Stomach (tissue), 9 donors: ENCODE measurements around the gene C11orf91. TPM values are rescaled to one million over a fixed set of nuclear protein-coding genes. Genes with fewer than 3 reads are reported as not detected.
"Not testable (repeated sequence)": the region's sequence is repeated elsewhere in the genome, so short reads cannot be mapped to it uniquely, and the experiment has no call there.

Source experiments
- DNase-seq, 2 donors: peaks; one replicate each; pipeline versions ENCODE4 v3.0.0 to v3.0.0-alpha.2; 2013 to 2019
- H3K27ac ChIP-seq, 5 donors: fragments of 200-600 bp in 4 of 5; sonication (generic) in 4 of 5; one replicate each; pipeline ENCODE4 v1.5.1; 2013 to 2019; ENCODE audit warnings: mild to moderate bottlenecking in 1 of 5, moderate library complexity in 1 of 5
- H3K27me3 ChIP-seq, 3 donors: fragments of 200-600 bp; sonication (generic); one replicate each; pipeline ENCODE4 v1.5.1; 2017 to 2019; ENCODE audit warnings: mixed run types in 1 of 3
- H3K36me3 ChIP-seq, 4 donors: fragments of 200-600 bp; sonication (generic); 1 replicate in 3 of 4; 2 replicates in 1 of 4; pipeline ENCODE4 v1.5.1; 2016 to 2019
- H3K4me1 ChIP-seq, 4 donors: fragments of 200-600 bp; sonication (generic); one replicate each; pipeline ENCODE4 v1.5.1; 2016 to 2019
- H3K4me3 ChIP-seq, 4 donors: fragments of 200-600 bp; sonication (generic) in 3 of 4; one replicate each; pipeline ENCODE4 v1.5.1; 2016 to 2019; ENCODE audit warnings: mild to moderate bottlenecking in 1 of 4
- H3K9me3 ChIP-seq, 4 donors: fragments of 200-600 bp; sonication (generic); one replicate each; pipeline ENCODE4 v1.5.1; 2016 to 2019
- CTCF ChIP-seq, 7 experiments: fragments of 450-650 bp in 4 of 7; fragments of 200-600 bp in 3 of 7; sonication (generic) in 3 of 7; IDR thresholded peaks; one replicate each; pipeline ENCODE4 v1.5.1; 2016 to 2019; ENCODE audit warnings: antibody characterized with exemption in 7 of 7, control low read depth in 2 of 7, mild to moderate bottlenecking in 1 of 7
- EP300 ChIP-seq: sonication (generic); formaldehyde crosslinking; IDR thresholded peaks from one replicate; pipeline ENCODE4 v1.6.1; 2017; ENCODE audit warnings: antibody characterized with exemption
- POLR2A ChIP-seq, 4 donors: fragments of 450-650 bp; IDR thresholded peaks; one replicate each; pipeline ENCODE4 v1.6.1; 2016; ENCODE audit warnings: antibody characterized with exemption in 4 of 4, control low read depth in 2 of 4, mild to moderate bottlenecking in 1 of 4, moderate library complexity in 1 of 4
- POLR2AphosphoS5 ChIP-seq, 3 donors: sonication (generic); formaldehyde crosslinking; IDR thresholded peaks; one replicate each; pipeline ENCODE4 v1.6.1; 2016; ENCODE audit warnings: antibody characterized with exemption in 3 of 3
- WGBS, 5 donors: extraction: QIAGEN DNeasy Blood & Tissue Kit in 3 of 5; methylation state at CpG; one replicate each; pipeline versions ENCODE4 v1.1.5 to v1.1.7; 2013 to 2018; 5-methylcytosine and 5-hydroxymethylcytosine counted together
- intact Hi-C: fragments of 100-400 bp; cut with DNase I; formaldehyde crosslinking; loops from one replicate; pipeline ENCODE4 v1.15.1; 2023; ENCODE audit warnings: low total_unique reads
- polyA plus RNA-seq, 3 donors: library from polyadenylated mRNA; stranded (reverse); fragments of 200-250 nt; gene quantifications; one replicate each; pipeline ENCODE4 v1.2.3, GENCODE V29; 2013
- total RNA-seq, 5 donors: library from RNA; depleted of rRNA; stranded (reverse); fragments of >200 nt; gene quantifications; one replicate each; pipeline versions ENCODE4 v1.1.0 to v1.2.3, GENCODE V29; 2014 to 2016
- donor health status: healthy with polysubstance abuse.
- donor health status: Bipolar disorder and iron deficiency.
- donor health status: healthy.

C11orf91 gene
- total and polyA plus RNA-seq, 8 donors, result not detected

GRCh38 chr11:33684003-33684706 lies 16.5 kb downstream of the C11orf91 start:
- no peak for DNase-seq
- Histone ChIP-seq H3K4me3 (no peak overlapping the region), H3K4me1 (peaks cover 0 to 7% (median 0%) of the 10 kb centered on the region in 4 donors), H3K9me3 (peaks cover 0 to 6% (median 4%) of the 10 kb centered on the region in 4 donors), H3K36me3 (no peaks in the 10 kb centered on the region), H3K27me3 (peaks cover 0 to 10% (median 0%) of the 10 kb centered on the region in 3 donors), H3K27ac (no peak overlapping the region)
- no peak for TF ChIP-seq POLR2AphosphoS5 (IDR thresholded peaks at IDR 0.05)
- TF ChIP-seq EP300, result no peak
- TF ChIP-seq POLR2A (IDR thresholded peaks at IDR 0.05), result no peak
- no peak for TF ChIP-seq CTCF (IDR thresholded peaks at IDR 0.05)
- 64 to 69% (median 69%) methylated on average over 5 of the region's 5 CpGs for WGBS, 5 donors
- intact Hi-C loops, result loop anchor here (10.0 kb wide), 2 partner anchors 139 to 319 kb away; no protein-coding TSS in a partner anchor

GRCh38 chr11:33682446-33682845 lies 18.2 kb downstream of the C11orf91 start:
- TF ChIP-seq POLR2AphosphoS5 (IDR thresholded peaks at IDR 0.05), result no peak
- no peak for TF ChIP-seq POLR2A (IDR thresholded peaks at IDR 0.05)
- no peak for TF ChIP-seq EP300
- DNase-seq, result peak in 1 of 2 donors; percentile 25
- 73 to 86% (median 83%) methylated on average over 4 of the region's 4 CpGs for WGBS, 5 donors
- no peak overlapping the region for H3K27ac ChIP-seq
- H3K4me3 ChIP-seq, result no peak overlapping the region
- no peaks in the 10 kb centered on the region for H3K4me1 ChIP-seq
- H3K27me3 ChIP-seq, result peaks cover 0 to 10% (median 0%) of the 10 kb centered on the region in 3 donors
- no peaks in the 10 kb centered on the region for H3K36me3 ChIP-seq
- peaks cover 0 to 10% (median 5%) of the 10 kb centered on the region in 4 donors for H3K9me3 ChIP-seq
- intact Hi-C loops, result loop anchor here (10.0 kb wide), 2 partner anchors 138 to 318 kb away; no protein-coding TSS in a partner anchor

- H3K36me3 ChIP-seq, result no peaks in the 10 kb centered on the region
- DNase-seq, result no peak
- intact Hi-C loops, result loop anchor here (10.0 kb wide), 2 partner anchors 137 to 317 kb away; no protein-coding TSS in a partner anchor
- H3K27ac ChIP-seq, result no peak overlapping the region
- H3K27me3 ChIP-seq, result peaks cover 0 to 10% (median 0%) of the 10 kb centered on the region in 3 donors
- WGBS, 5 donors, result 77 to 91% (median 88%) methylated on average over 3 of the region's 3 CpGs
- peaks cover 0 to 7% (median 3%) of the 10 kb centered on the region in 4 donors for H3K9me3 ChIP-seq
- no peak overlapping the region for H3K4me3 ChIP-seq
- no peaks in the 10 kb centered on the region for H3K4me1 ChIP-seq
- no peak for TF ChIP-seq POLR2AphosphoS5 (IDR thresholded peaks at IDR 0.05)
- TF ChIP-seq EP300, result no peak
- TF ChIP-seq POLR2A (IDR thresholded peaks at IDR 0.05), result no peak
- no peak for TF ChIP-seq CTCF (IDR thresholded peaks at IDR 0.05)
Observed at GRCh38 chr11:33682019-33682418, 18.6 kb downstream of the C11orf91 start.

GRCh38 chr11:33678616-33679015 lies 22.0 kb downstream of the C11orf91 start:
- H3K27ac ChIP-seq, H3K4me1 ChIP-seq, DNase-seq, H3K9me3 ChIP-seq, H3K36me3 ChIP-seq, intact Hi-C loops, H3K4me3 ChIP-seq, H3K27me3 ChIP-seq: not testable (repeated sequence)
- WGBS, 5 donors, result 57 to 83% (median 79%) methylated on average over 1 of the region's 1 CpG

GRCh38 chr11:33674035-33674814 lies 26.4 kb downstream of the C11orf91 start:
- Histone ChIP-seq H3K27me3 (no peaks in the 10 kb centered on the region), H3K4me1 (no peaks in the 10 kb centered on the region), H3K9me3 (peaks cover 0 to 7% (median 3%) of the 10 kb centered on the region in 4 donors), H3K4me3 (no peak overlapping the region), H3K36me3 (no peaks in the 10 kb centered on the region), H3K27ac (no peak overlapping the region)
- 92 to 100% (median 98%) methylated on average over 3 of the region's 3 CpGs for WGBS, 5 donors
- TF ChIP-seq CTCF (IDR thresholded peaks at IDR 0.05) (no peak), EP300 (no peak), POLR2AphosphoS5 (IDR thresholded peaks at IDR 0.05) (no peak), POLR2A (IDR thresholded peaks at IDR 0.05) (no peak)
- intact Hi-C loops, result no loop called here
- no peak for DNase-seq
